Right lobe of liver (tissue), 6 donors: ENCODE measurements around the gene CDK1. TPM values are rescaled to one million over a fixed set of nuclear protein-coding genes. Genes with fewer than 3 reads are reported as not detected.

Experiments used
- ATAC-seq, 4 donors: fragments of 200-7000 bp; cut with Tn5 transposase; one replicate each; pipeline ENCODE4 v1.9.1; 2020; ENCODE audit warnings: mild to moderate bottlenecking in 4 of 4, moderate library complexity in 4 of 4
- DNase-seq, 3 donors: peaks; one replicate each; pipeline ENCODE4 v3.0.0-alpha.2; 2020
- H3K27ac ChIP-seq, 3 donors: fragments of 200-600 bp; one replicate each; pipeline ENCODE4 v1.8.0; 2022
- H3K27me3 ChIP-seq, 2 donors: fragments of 200-600 bp; one replicate each; pipeline ENCODE4 v1.8.0; 2022
- H3K36me3 ChIP-seq, 4 donors: fragments of 200-600 bp; sonication (generic) in 1 of 4; one replicate each; pipeline versions ENCODE4 v1.5.1 to v1.8.0; 2017 to 2022; ENCODE audit warnings: control low read depth in 1 of 4
- H3K4me1 ChIP-seq, 4 donors: fragments of 200-600 bp; sonication (generic) in 1 of 4; one replicate each; pipeline versions ENCODE4 v1.5.1 to v1.8.0; 2017 to 2022; ENCODE audit warnings: control low read depth in 1 of 4
- H3K4me3 ChIP-seq, 3 donors: fragments of 200-600 bp; one replicate each; pipeline ENCODE4 v1.8.0; 2022
- H3K9me3 ChIP-seq, 4 donors: fragments of 200-600 bp; sonication (generic) in 1 of 4; one replicate each; pipeline versions ENCODE4 v1.5.1 to v1.8.0; 2017 to 2022; ENCODE audit warnings: control low read depth in 1 of 4
- CTCF ChIP-seq, 4 donors: fragments of 200-600 bp in 3 of 4; fragments of 450-650 bp in 1 of 4; IDR thresholded peaks; one replicate each; pipeline versions ENCODE4 v1.5.1 to v1.8.0; 2016 to 2022; ENCODE audit warnings: antibody characterized with exemption in 4 of 4, mild to moderate bottlenecking in 2 of 4
- POLR2A ChIP-seq: fragments of 450-650 bp; IDR thresholded peaks from one replicate; pipeline ENCODE4 v1.6.1; 2017; ENCODE audit warnings: antibody characterized with exemption, mild to moderate bottlenecking
- WGBS: methylation state at CpG from one replicate; pipeline ENCODE4 v1.1.6; 2018; ENCODE audit warnings: low coverage, low lambda C conversion rate; ENCODE audit not compliant: insufficient coverage; ENCODE audit errors: missing lambda C conversion rate; 5-methylcytosine and 5-hydroxymethylcytosine counted together
- intact Hi-C, 2 donors: fragments of 100-400 bp; cut with DNase I; formaldehyde crosslinking; loops; one replicate each; pipeline versions ENCODE4 v1.11.2 to v1.14.1; 2022
- total RNA-seq, 6 experiments: library from RNA; depleted of rRNA in 2 of 6; stranded (reverse); fragments of >200 nt in 2 of 6; fragmentation: NEBNext Ultra II Directional in 3 of 6; extraction: Animal tissue kit (Norgen Biotek cat#: 25700) in 3 of 6; gene quantifications; one replicate each; pipeline versions ENCODE4 v1.1.0 to v1.2.4, GENCODE V29; 2016 to 2023
- donor health status: DM: no; HTN: yes; CAD: no.
- donor health status: DM: no; HTN: no; CAD: no.
- donor health status: DM: no; HTN: no; CAD: no.
- donor health status: DM: no; HTN: yes; CAD: no.
- donor health status: DM: no; HTN: yes; CAD: no.

Gene CDK1
- total RNA-seq, 6 experiments from 2014 or later, result 1.2 to 3.6 (median 3.0) TPM; not detected in 1

GRCh38 chr10:60794953-60795352 is 16.7 kb downstream of the CDK1 start:
- WGBS, result 86% methylated on average over 4 of the region's 4 CpGs
- Histone ChIP-seq H3K27ac (no peak overlapping the region), H3K27me3 (no peaks in the 10 kb centered on the region), H3K9me3 (no peaks in the 10 kb centered on the region), H3K36me3 (no peaks in the 10 kb centered on the region), H3K4me3 (no peak overlapping the region), H3K4me1 (no peaks in the 10 kb centered on the region)
- no peak for ATAC-seq
- intact Hi-C loops, result no loop called here
- no peak for DNase-seq
- TF ChIP-seq CTCF (IDR thresholded peaks at IDR 0.05), result no peak
- no peak for TF ChIP-seq POLR2A

- H3K4me1 ChIP-seq, result no peaks in the 10 kb centered on the region
- 94% methylated on average over 3 of the region's 3 CpGs for WGBS
- H3K27ac ChIP-seq, result no peak overlapping the region
- intact Hi-C loops, result no loop called here
- no peaks in the 10 kb centered on the region for H3K27me3 ChIP-seq
- no peaks in the 10 kb centered on the region for H3K36me3 ChIP-seq
- DNase-seq (no peak), ATAC-seq (no peak)
- TF ChIP-seq POLR2A, result no peak
- no peak for TF ChIP-seq CTCF (IDR thresholded peaks at IDR 0.05)
- H3K4me3 ChIP-seq, result no peak overlapping the region
- H3K9me3 ChIP-seq, result no peaks in the 10 kb centered on the region
Measured at GRCh38 chr10:60795465-60796202, 17.4 kb downstream of the CDK1 start.

DNA sequence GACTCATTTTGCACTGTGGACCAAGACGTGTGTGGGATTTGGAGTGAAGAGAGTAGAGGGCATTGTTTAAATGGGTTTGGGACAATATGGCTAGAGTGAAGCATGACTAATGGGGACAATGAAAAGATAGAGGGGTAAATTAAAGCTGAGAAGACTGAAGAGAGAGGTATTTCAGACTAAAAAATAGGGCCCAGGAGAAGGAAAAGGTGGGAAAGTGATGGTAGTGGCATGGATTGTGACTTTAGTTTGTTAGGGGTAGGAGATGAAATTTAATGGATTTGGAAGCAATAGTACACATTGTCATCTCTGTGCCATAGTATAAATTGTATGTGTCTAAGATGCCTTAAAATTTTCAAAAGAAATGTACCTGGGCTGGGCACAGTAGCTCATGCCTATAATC is 18.2 kb downstream of the CDK1 start:
- Histone ChIP-seq H3K27ac (no peak overlapping the region), H3K4me3 (no peak overlapping the region), H3K9me3 (no peaks in the 10 kb centered on the region), H3K36me3 (no peaks in the 10 kb centered on the region), H3K4me1 (no peaks in the 10 kb centered on the region), H3K27me3 (no peaks in the 10 kb centered on the region)
- ATAC-seq, result no peak
- intact Hi-C loops, result no loop called here
- no peak for DNase-seq
- WGBS, result 100% methylated on average over 1 of the region's 1 CpG
- TF ChIP-seq CTCF (IDR thresholded peaks at IDR 0.05) (no peak), POLR2A (no peak)

DNA sequence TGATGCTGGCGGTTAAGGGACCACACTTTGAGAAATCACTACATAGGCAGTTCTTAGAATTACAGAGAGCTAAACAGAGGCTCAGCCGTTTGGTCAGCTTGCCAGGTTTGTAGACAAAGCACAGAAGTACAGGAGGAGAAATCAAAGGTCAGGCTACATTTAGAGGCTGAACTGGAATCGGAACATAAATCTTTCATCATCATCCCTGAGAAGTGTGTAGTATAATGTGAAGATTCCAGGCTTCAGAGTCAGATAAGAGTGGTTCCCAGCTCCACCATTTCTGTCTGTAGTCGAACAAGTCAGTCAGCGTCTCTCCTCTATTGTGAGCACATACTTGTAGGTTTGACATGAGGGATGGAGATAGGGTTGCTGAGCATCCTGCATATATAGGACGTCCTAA is 18.9 kb downstream of the CDK1 start:
- Histone ChIP-seq H3K27me3 (no peaks in the 10 kb centered on the region), H3K36me3 (no peaks in the 10 kb centered on the region), H3K9me3 (no peaks in the 10 kb centered on the region), H3K4me3 (no peak overlapping the region), H3K27ac (no peak overlapping the region), H3K4me1 (no peaks in the 10 kb centered on the region)
- intact Hi-C loops, result no loop called here
- ATAC-seq, result no peak
- no peak for DNase-seq
- WGBS, result 20% methylated on average over 2 of the region's 6 CpGs
- no peak for TF ChIP-seq POLR2A
- TF ChIP-seq CTCF (IDR thresholded peaks at IDR 0.05), result no peak
